IPS-18a (cell line): ENCODE data around the gene TPSAB1.
A peak's percentile ranks its signal among the peaks of the same experiment; 100 is the strongest.

Experiments
- H3K27ac ChIP-seq: one replicate; pipeline ENCODE4 v1.5.1; 2013; ENCODE audit warnings: low read length
- H3K27me3 ChIP-seq: one replicate; pipeline ENCODE4 v1.6.1; 2013; ENCODE audit warnings: mild to moderate bottlenecking, low read length; ENCODE audit not compliant: control insufficient read depth, insufficient read depth
- H3K36me3 ChIP-seq: one replicate; pipeline ENCODE4 v1.6.1; 2013; ENCODE audit warnings: low read depth, low read length; ENCODE audit not compliant: control insufficient read depth
- H3K4me1 ChIP-seq: one replicate; pipeline ENCODE4 v1.6.1; 2013; ENCODE audit warnings: low read depth, low read length; ENCODE audit not compliant: control insufficient read depth
- H3K4me3 ChIP-seq: one replicate; pipeline ENCODE4 v1.5.1; 2013; ENCODE audit warnings: low read length
- H3K9ac ChIP-seq: one replicate; pipeline ENCODE4 v1.6.1; 2013; ENCODE audit warnings: mild to moderate bottlenecking, low read length, moderate library complexity
- H3K9me3 ChIP-seq: one replicate; pipeline ENCODE4 v1.6.1; 2013; ENCODE audit warnings: low read depth, low read length; ENCODE audit not compliant: control insufficient read depth

TPSAB1 gene

GRCh38 chr16:1257561-1258224 is 17.2 kb downstream of the TPSAB1 start:
- Histone ChIP-seq H3K9ac (no peak overlapping the region), H3K9me3 (no peaks in the 10 kb centered on the region), H3K27me3 (peaks cover 43% of the 10 kb centered on the region), H3K4me1 (no peaks in the 10 kb centered on the region), H3K36me3 (no peaks in the 10 kb centered on the region), H3K27ac (no peak overlapping the region), H3K4me3 (no peak overlapping the region)

GRCh38 chr16:1258225-1258600 is 17.7 kb downstream of the TPSAB1 start:
- Histone ChIP-seq H3K9me3 (no peaks in the 10 kb centered on the region), H3K36me3 (no peaks in the 10 kb centered on the region), H3K27ac (no peak overlapping the region), H3K9ac (no peak overlapping the region), H3K4me1 (no peaks in the 10 kb centered on the region), H3K27me3 (peaks cover 43% of the 10 kb centered on the region), H3K4me3 (no peak overlapping the region)

- Histone ChIP-seq H3K27me3 (peaks cover 43% of the 10 kb centered on the region), H3K4me3 (peak overlapping the region; percentile 17), H3K27ac (no peak overlapping the region), H3K9ac (no peak overlapping the region), H3K4me1 (no peaks in the 10 kb centered on the region), H3K9me3 (no peaks in the 10 kb centered on the region), H3K36me3 (no peaks in the 10 kb centered on the region)
These were observed 18.6 kb downstream of the TPSAB1 start for GRCh38 chr16:1258906-1259759.

GRCh38 chr16:1259760-1260068 is 19.2 kb downstream of the TPSAB1 start:
- peaks cover 43% of the 10 kb centered on the region for H3K27me3 ChIP-seq
- no peak overlapping the region for H3K27ac ChIP-seq
- H3K4me1 ChIP-seq, result no peaks in the 10 kb centered on the region
- no peak overlapping the region for H3K9ac ChIP-seq
- H3K4me3 ChIP-seq, result no peak overlapping the region
- H3K9me3 ChIP-seq, result no peaks in the 10 kb centered on the region
- no peaks in the 10 kb centered on the region for H3K36me3 ChIP-seq

- H3K27ac ChIP-seq, result no peak overlapping the region
- H3K36me3 ChIP-seq, result no peaks in the 10 kb centered on the region
- no peaks in the 10 kb centered on the region for H3K4me1 ChIP-seq
- H3K4me3 ChIP-seq, result no peak overlapping the region
- H3K27me3 ChIP-seq, result peaks cover 43% of the 10 kb centered on the region
- no peaks in the 10 kb centered on the region for H3K9me3 ChIP-seq
- H3K9ac ChIP-seq, result no peak overlapping the region
These were observed 19.7 kb downstream of the TPSAB1 start for GRCh38 chr16:1260101-1260680.

GRCh38 chr16:1261131-1261892 is 20.8 kb downstream of the TPSAB1 start:
- no peaks in the 10 kb centered on the region for H3K9me3 ChIP-seq
- H3K4me3 ChIP-seq, result no peak overlapping the region
- no peaks in the 10 kb centered on the region for H3K36me3 ChIP-seq
- peaks cover 43% of the 10 kb centered on the region for H3K27me3 ChIP-seq
- H3K27ac ChIP-seq, result no peak overlapping the region
- no peaks in the 10 kb centered on the region for H3K4me1 ChIP-seq
- no peak overlapping the region for H3K9ac ChIP-seq

- Histone ChIP-seq H3K27ac (no peak overlapping the region), H3K4me1 (no peaks in the 10 kb centered on the region), H3K27me3 (peaks cover 40% of the 10 kb centered on the region), H3K9ac (no peak overlapping the region), H3K9me3 (no peaks in the 10 kb centered on the region), H3K36me3 (no peaks in the 10 kb centered on the region), H3K4me3 (no peak overlapping the region)
These were observed 21.8 kb downstream of the TPSAB1 start for GRCh38 chr16:1262210-1262845.

GRCh38 chr16:1262846-1263221 is 22.3 kb downstream of the TPSAB1 start:
- no peaks in the 10 kb centered on the region for H3K9me3 ChIP-seq
- H3K27me3 ChIP-seq, result peaks cover 39% of the 10 kb centered on the region
- no peaks in the 10 kb centered on the region for H3K36me3 ChIP-seq
- no peak overlapping the region for H3K27ac ChIP-seq
- H3K9ac ChIP-seq, result no peak overlapping the region
- no peak overlapping the region for H3K4me3 ChIP-seq
- no peaks in the 10 kb centered on the region for H3K4me1 ChIP-seq

GRCh38 chr16:1263591-1264344 is 23.3 kb downstream of the TPSAB1 start:
- no peak overlapping the region for H3K9ac ChIP-seq
- no peaks in the 10 kb centered on the region for H3K4me1 ChIP-seq
- no peaks in the 10 kb centered on the region for H3K9me3 ChIP-seq
- no peak overlapping the region for H3K27ac ChIP-seq
- H3K4me3 ChIP-seq, result no peak overlapping the region
- H3K27me3 ChIP-seq, result peaks cover 38% of the 10 kb centered on the region
- no peaks in the 10 kb centered on the region for H3K36me3 ChIP-seq

GRCh38 chr16:1264345-1265089 is 24.0 kb downstream of the TPSAB1 start:
- Histone ChIP-seq H3K9me3 (no peaks in the 10 kb centered on the region), H3K36me3 (no peaks in the 10 kb centered on the region), H3K9ac (no peak overlapping the region), H3K4me3 (no peak overlapping the region), H3K27ac (no peak overlapping the region), H3K4me1 (no peaks in the 10 kb centered on the region), H3K27me3 (peaks cover 30% of the 10 kb centered on the region)
